Measurements from ENCODE around the gene MRPL4. TPM values are rescaled to one million over a fixed set of nuclear protein-coding genes. Genes with fewer than 3 reads are reported as not detected.

Gene MRPL4
- total RNA-seq, 1 experiment from 2014 or later, result 146 TPM

DNA sequence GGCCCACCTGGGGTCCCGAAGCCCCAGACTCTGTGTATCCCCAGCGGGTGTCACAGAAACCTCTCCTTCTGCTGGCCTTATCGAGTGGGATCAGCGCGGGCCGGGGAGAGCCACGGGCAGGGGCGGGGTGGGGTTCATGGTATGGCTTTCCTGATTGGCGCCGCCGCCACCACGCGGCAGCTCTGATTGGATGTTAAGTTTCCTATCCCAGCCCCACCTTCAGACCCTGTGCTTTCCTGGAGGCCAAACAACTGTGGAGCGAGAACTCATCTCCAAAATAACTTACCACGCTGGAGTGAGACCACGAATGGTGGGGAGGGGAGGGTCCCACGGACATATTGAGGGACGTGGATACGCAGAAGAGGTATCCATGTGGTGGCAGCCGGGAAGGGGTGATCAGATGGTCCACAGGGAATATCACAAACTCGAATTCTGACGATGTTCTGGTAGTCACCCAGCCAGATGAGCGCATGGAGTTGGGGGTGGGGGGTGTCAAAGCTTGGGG lies 36.7 kb downstream of the MRPL4 start (continued):
- no peak for TF ChIP-seq ZBTB33 (IDR thresholded peaks at IDR 0.05; ENCODE audit: extremely low read depth, insufficient replicate concordance, low read length)

- Histone ChIP-seq H3K4me2 (ENCODE audit: low read length) (peak overlapping the region; percentile 100), H4K20me1 (ENCODE audit: insufficient read depth) (no peaks in the 10 kb centered on the region), H3K27ac (ENCODE audit: low read depth, low read length) (peak overlapping the region; percentile 76), H3K36me3 (ENCODE audit: control insufficient read depth in 1 of 2, insufficient read depth in 2 of 2, low read length in 2 of 2) (peaks cover 2 to 18% of the 10 kb centered on the region in 2 experiments; a peak in 2 of 4 replicates), H3K9me3 (ENCODE audit: control insufficient read depth in 1 of 2, insufficient read depth in 1 of 2, low read depth in 1 of 2, low read length in 2 of 2) (no peaks in the 10 kb centered on the region), H3K79me2 (ENCODE audit: insufficient read depth, low read length) (peaks cover 16% of the 10 kb centered on the region; the same call in 1 of the 2 replicates), H3K4me3 (replicated peaks in 1 of 2; ENCODE audit: low read depth in 1 of 2, low read length in 2 of 2) (peak overlapping the region; percentile 77 to 91), H3K27me3 (ENCODE audit: insufficient read depth, low read length) (no peaks in the 10 kb centered on the region), H3K9me2 (ENCODE audit: insufficient read depth) (no peaks in the 10 kb centered on the region), H3K4me1 (ENCODE audit: control insufficient read depth in 1 of 2, insufficient read depth in 2 of 2, low read length in 2 of 2) (peaks cover 13 to 60% of the 10 kb centered on the region in 2 experiments), H3K9ac (ENCODE audit: low read length) (peak overlapping the region; percentile 94), H2AFZ (ENCODE audit: low read depth, low read length, poor library complexity, severe bottlenecking) (peak overlapping the region; percentile 49)
- DNase-seq (ENCODE audit: low read depth, low spot score) (peak; percentile 77), ATAC-seq (peak; percentile 65)
- POLR2A ChIA-PET, result interaction anchor here (0.6 to 2.6 kb wide), 19 partner anchors 9 to 819 kb away, joined by 3 to 26 read pairs (median 4); partner anchors contain the start of genes FDX2, PDE4A, RAVER1 and TYK2
- intact Hi-C loops (cut with micrococcal nuclease), result loop anchor here (2.0 kb wide), 1 partner anchor 44 kb away; the partner anchor contains the start of gene RAVER1
- RAD21 ChIA-PET (ENCODE audit: low non-redundant PET in 1 of 2, low total read pairs in 2 of 2, uncharacterized antibody in 2 of 2, unreplicated experiment in 2 of 2), result interaction anchor here (0.6 to 1.1 kb wide), 5 partner anchors 18 to 52 kb away, joined by 3 to 6 read pairs (median 4); partner anchors contain the start of genes ICAM1 (in 1 of the 2) and RAVER1 (in 1 of the 2)
- no TSS peak for BruUV-seq (replicated peaks)
- CTCF ChIA-PET, result interaction anchor here (0.6 to 3.2 kb wide), 15 partner anchors 9 to 356 kb away, joined by 3 to 30 read pairs (median 4); partner anchors contain the start of genes CDC37 and RAVER1
- TF ChIP-seq REST (IDR thresholded peaks at IDR 0.05; ENCODE audit: low read depth) (no peak), POLR2AphosphoS5 (IDR thresholded peaks at IDR 0.05; ENCODE audit: low read depth, low read length) (peak; percentile 38), SP1 (IDR thresholded peaks at IDR 0.05; ENCODE audit: low read depth) (peak; percentile 48; the same call in 1 of the 2 replicates), POLR2A (IDR thresholded peaks at IDR 0.05; ENCODE audit: borderline replicate concordance, extremely low read depth, insufficient read depth, insufficient read length) (no peak), ATF3 (IDR thresholded peaks at IDR 0.05) (no peak), EGR1 (IDR thresholded peaks at IDR 0.05; ENCODE audit: low read depth) (no peak; the same call in 1 of the 2 replicates), ZNF274 (IDR thresholded peaks at IDR 0.05; ENCODE audit: low read depth, low read length) (no peak), JUND (IDR thresholded peaks at IDR 0.05) (no peak), SIN3A (IDR thresholded peaks at IDR 0.05; ENCODE audit: low read depth) (peak; percentile 88), MAX (IDR thresholded peaks at IDR 0.05) (peak; percentile 96)
These were observed 37.3 kb downstream of the MRPL4 start for GRCh38 chr19:10289167-10289835.
